Neuronal stem cell (in vitro differentiated cells): ENCODE data around the gene RSU1.

Source experiments
- DNase-seq: peaks from one replicate; pipeline ENCODE4 v3.0.0-alpha.2; 2013; ENCODE audit warnings: low spot score
- H2AFZ ChIP-seq: one replicate; pipeline ENCODE4 v1.6.1; 2013; ENCODE audit warnings: mild to moderate bottlenecking, low read length, inconsistent platforms
- H2AK5ac ChIP-seq: 2 replicates; pipeline ENCODE4 v1.6.1; 2013; ENCODE audit warnings: low read depth, mild to moderate bottlenecking, inconsistent platforms, low read length, moderate library complexity, mixed read lengths
- H2BK120ac ChIP-seq: 2 replicates; pipeline ENCODE4 v1.6.1; 2013; ENCODE audit warnings: low read depth, mild to moderate bottlenecking, inconsistent platforms, low read length, moderate library complexity, mixed read lengths
- H2BK12ac ChIP-seq: one replicate; pipeline ENCODE4 v1.6.1; 2013; ENCODE audit warnings: low read length, inconsistent platforms
- H2BK15ac ChIP-seq: 2 replicates; pipeline ENCODE4 v1.6.1; 2013; ENCODE audit warnings: mild to moderate bottlenecking, low read length, inconsistent platforms, mixed read lengths
- H2BK5ac ChIP-seq: one replicate; pipeline ENCODE4 v1.6.1; 2013; ENCODE audit warnings: inconsistent platforms, mild to moderate bottlenecking, low read length, moderate library complexity
- H3K14ac ChIP-seq: one replicate; pipeline ENCODE4 v1.6.1; 2013; ENCODE audit warnings: low read length, inconsistent platforms
- H3K18ac ChIP-seq: 2 replicates; pipeline ENCODE4 v1.6.1; 2013; ENCODE audit warnings: low read length, inconsistent platforms
- H3K23ac ChIP-seq: 2 replicates; pipeline ENCODE4 v1.6.1; 2013; ENCODE audit warnings: low read depth, mild to moderate bottlenecking, mixed read lengths, low read length, inconsistent platforms; ENCODE audit not compliant: poor library complexity
- H3K27ac ChIP-seq: replicated peaks from 3 replicates; pipeline ENCODE4 v1.5.1; 2013; ENCODE audit warnings: low read length, inconsistent platforms
- H3K27me3 ChIP-seq, 3 experiments: 2 replicates each; pipeline ENCODE4 v1.6.1; 2013; ENCODE audit warnings: low read length in 3 of 3, mild to moderate bottlenecking in 2 of 3, inconsistent platforms in 1 of 3, low read depth in 1 of 3, mixed read lengths in 1 of 3, moderate library complexity in 1 of 3; ENCODE audit not compliant: control insufficient read depth in 3 of 3, insufficient read depth in 3 of 3
- H3K36me3 ChIP-seq, 2 donors: replicated peaks in 1 of 2; 2 replicates each; pipeline ENCODE4 v1.6.1; 2013; ENCODE audit warnings: low read length in 2 of 2; ENCODE audit not compliant: control insufficient read depth in 2 of 2, insufficient read depth in 2 of 2
- H3K4ac ChIP-seq: 2 replicates; pipeline ENCODE4 v1.6.1; 2013; ENCODE audit warnings: inconsistent platforms, mild to moderate bottlenecking, low read length, moderate library complexity
- H3K4me1 ChIP-seq, 2 donors: 1 replicate in 1 of 2; 2 replicates in 1 of 2; pipeline ENCODE4 v1.6.1; 2013; ENCODE audit warnings: low read length in 2 of 2, low read depth in 1 of 2; ENCODE audit not compliant: control insufficient read depth in 2 of 2, insufficient read depth in 1 of 2
- H3K4me2 ChIP-seq: one replicate; pipeline ENCODE4 v1.6.1; 2013; ENCODE audit warnings: mild to moderate bottlenecking, low read length, inconsistent platforms; ENCODE audit not compliant: insufficient read depth, poor library complexity, severe bottlenecking
- H3K4me3 ChIP-seq, 2 donors: 2 replicates each; pipeline ENCODE4 v1.5.1; 2013; ENCODE audit warnings: low read length in 2 of 2, mild to moderate bottlenecking in 2 of 2, inconsistent platforms in 1 of 2, moderate library complexity in 1 of 2
- H3K79me1 ChIP-seq: one replicate; pipeline ENCODE4 v1.6.1; 2013; ENCODE audit warnings: low read depth, mild to moderate bottlenecking, inconsistent platforms, low read length, moderate library complexity
- H3K9ac ChIP-seq: one replicate; pipeline ENCODE4 v1.6.1; 2013; ENCODE audit warnings: mild to moderate bottlenecking, low read depth, low read length, inconsistent platforms; ENCODE audit not compliant: poor library complexity
- H3K9me3 ChIP-seq, 2 donors: replicated peaks in 1 of 2; 2 replicates each; pipeline versions ENCODE3 to v1.6.1; 2013; ENCODE audit warnings: low read length in 2 of 2, mild to moderate bottlenecking in 2 of 2, inconsistent platforms in 1 of 2, low read depth in 1 of 2, mixed read lengths in 1 of 2, moderate library complexity in 1 of 2; ENCODE audit not compliant: control insufficient read depth in 2 of 2, insufficient read depth in 1 of 2
- H4K8ac ChIP-seq: one replicate; pipeline ENCODE4 v1.6.1; 2013; ENCODE audit warnings: low read depth, mild to moderate bottlenecking, inconsistent platforms, low read length, moderate library complexity
- H4K91ac ChIP-seq: one replicate; pipeline ENCODE4 v1.6.1; 2013; ENCODE audit warnings: low read length, low read depth, mild to moderate bottlenecking, inconsistent platforms; ENCODE audit not compliant: poor library complexity
- WGBS, 2 donors: extraction: QIAGEN DNeasy Blood & Tissue Kit; methylation state at CpG; one replicate each; pipeline ENCODE4 v1.1.7; 2013; ENCODE audit warnings: missing lambda C conversion rate in 2 of 2, mixed read lengths in 1 of 2; ENCODE audit not compliant: insufficient read length in 2 of 2, insufficient replicate concordance in 1 of 2; ENCODE audit errors: extremely low coverage in 2 of 2; 5-methylcytosine and 5-hydroxymethylcytosine counted together

RSU1 gene

DNA sequence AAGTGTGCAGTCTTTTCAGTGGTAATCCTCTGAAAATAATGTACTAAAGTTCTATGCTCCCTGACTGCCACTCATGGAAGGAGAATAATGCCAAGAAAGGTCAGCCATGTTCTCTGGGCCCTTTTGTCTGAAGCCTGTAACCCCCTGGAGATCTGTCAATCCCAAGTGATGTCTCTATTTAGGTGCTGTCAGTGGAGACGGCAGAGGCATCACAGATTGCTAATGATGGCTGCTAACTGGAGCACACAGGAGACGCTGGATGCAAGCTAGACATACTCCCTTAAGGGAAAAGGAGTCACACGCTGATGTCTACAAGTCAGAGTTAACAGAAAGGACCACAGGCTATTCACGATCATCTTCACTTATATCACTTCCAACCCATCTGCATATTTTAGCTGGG is 118.8 kb downstream of the RSU1 start:
- Histone ChIP-seq H2AFZ (no peak overlapping the region), H3K14ac (no peak overlapping the region), H2BK15ac (no peak overlapping the region), H3K9ac (no peak overlapping the region), H3K4me1 (peaks cover 13 to 15% of the 10 kb centered on the region in 2 donors), H3K4me2 (no peak overlapping the region), H3K27me3 (peaks cover 0 to 71% (median 0%) of the 10 kb centered on the region in 3 experiments), H3K27ac (peak overlapping the region; percentile 57), H3K4ac (no peak overlapping the region), H2BK120ac (no peak overlapping the region), H3K9me3 (peaks cover 0 to 31% of the 10 kb centered on the region in 2 donors), H3K79me1 (no peaks in the 10 kb centered on the region), H4K8ac (no peak overlapping the region), H2BK12ac (no peak overlapping the region), H3K36me3 (no peaks in the 10 kb centered on the region), H3K18ac (no peak overlapping the region), H3K4me3 (no peak overlapping the region), H4K91ac (no peak overlapping the region), H2AK5ac (no peak overlapping the region), H3K23ac (no peak overlapping the region), H2BK5ac (no peak overlapping the region)
- no peak for DNase-seq
- WGBS, 2 donors = no CpG with 5 or more reads among the region's 4 CpGs

DNA sequence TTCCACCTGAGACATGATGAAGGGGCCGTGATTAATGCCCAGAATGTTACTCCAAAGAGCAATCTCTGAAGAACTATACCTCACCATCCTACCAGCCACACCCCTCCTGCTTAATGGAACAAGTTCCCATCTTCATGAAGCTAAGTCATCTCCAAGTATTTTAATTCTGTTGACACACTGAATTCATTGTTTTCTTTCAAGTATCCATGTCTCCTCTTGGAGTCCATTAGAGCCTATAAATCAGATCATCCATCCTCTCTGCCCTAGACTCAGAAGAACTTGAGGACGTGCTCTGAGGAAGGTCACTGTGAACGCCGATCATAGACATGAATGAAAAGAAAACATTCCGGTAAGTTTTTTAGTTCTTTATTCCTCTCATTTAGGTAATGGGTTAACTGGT is 126.8 kb downstream of the RSU1 start:
- Histone ChIP-seq H3K27ac (no peak overlapping the region), H3K36me3 (no peaks in the 10 kb centered on the region), H3K14ac (no peak overlapping the region), H3K4ac (no peak overlapping the region), H2BK120ac (no peak overlapping the region), H3K27me3 (peaks cover 0 to 6% (median 0%) of the 10 kb centered on the region in 3 experiments), H3K18ac (no peak overlapping the region), H4K8ac (no peak overlapping the region), H3K23ac (no peak overlapping the region), H2AFZ (no peak overlapping the region), H3K9me3 (no peaks in the 10 kb centered on the region), H3K9ac (no peak overlapping the region), H2BK5ac (no peak overlapping the region), H3K4me2 (no peak overlapping the region), H2BK15ac (no peak overlapping the region), H4K91ac (no peak overlapping the region), H2AK5ac (no peak overlapping the region), H3K79me1 (no peaks in the 10 kb centered on the region), H3K4me3 (no peak overlapping the region), H2BK12ac (no peak overlapping the region), H3K4me1 (no peaks in the 10 kb centered on the region)
- no peak for DNase-seq
- no CpG with 5 or more reads among the region's 5 CpGs for WGBS, 2 donors

DNA sequence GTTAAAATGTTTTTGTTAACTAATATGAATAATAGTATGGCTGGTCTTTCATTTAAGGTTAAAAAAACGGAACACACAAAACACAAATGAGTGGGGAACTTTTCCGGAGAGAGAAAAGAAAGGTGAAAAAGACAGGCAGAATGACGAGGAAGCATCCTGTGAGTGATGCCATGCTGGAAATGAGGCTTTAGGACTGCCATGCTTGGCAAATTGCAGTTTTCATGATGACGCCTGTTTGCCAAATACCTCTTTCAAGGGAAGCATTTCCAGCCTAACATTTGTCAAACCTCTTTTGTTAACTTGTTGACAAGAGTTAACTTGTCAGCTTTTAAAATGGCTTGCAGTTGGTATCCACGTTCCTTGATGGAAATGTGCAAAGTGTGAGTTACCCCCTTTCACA is 127.5 kb downstream of the RSU1 start:
- no peak overlapping the region for H4K8ac ChIP-seq
- no peak overlapping the region for H2BK12ac ChIP-seq
- H3K27me3 ChIP-seq = no peaks in the 10 kb centered on the region
- no peaks in the 10 kb centered on the region for H3K36me3 ChIP-seq
- H3K4me3 ChIP-seq = no peak overlapping the region
- no CpG with 5 or more reads among the region's 5 CpGs for WGBS, 2 donors
- no peak overlapping the region for H3K18ac ChIP-seq
- no peak overlapping the region for H3K9ac ChIP-seq
- H3K9me3 ChIP-seq = no peaks in the 10 kb centered on the region
- H2AK5ac ChIP-seq = no peak overlapping the region
- no peak overlapping the region for H3K23ac ChIP-seq
- no peak overlapping the region for H2BK15ac ChIP-seq
- H2AFZ ChIP-seq = no peak overlapping the region
- DNase-seq = no peak
- no peak overlapping the region for H2BK5ac ChIP-seq
- H3K4ac ChIP-seq = no peak overlapping the region
- H2BK120ac ChIP-seq = no peak overlapping the region
- H3K14ac ChIP-seq = no peak overlapping the region
- no peak overlapping the region for H3K27ac ChIP-seq
- H3K4me1 ChIP-seq = no peaks in the 10 kb centered on the region
- H4K91ac ChIP-seq = no peak overlapping the region
- H3K79me1 ChIP-seq = no peaks in the 10 kb centered on the region
- no peak overlapping the region for H3K4me2 ChIP-seq

DNA sequence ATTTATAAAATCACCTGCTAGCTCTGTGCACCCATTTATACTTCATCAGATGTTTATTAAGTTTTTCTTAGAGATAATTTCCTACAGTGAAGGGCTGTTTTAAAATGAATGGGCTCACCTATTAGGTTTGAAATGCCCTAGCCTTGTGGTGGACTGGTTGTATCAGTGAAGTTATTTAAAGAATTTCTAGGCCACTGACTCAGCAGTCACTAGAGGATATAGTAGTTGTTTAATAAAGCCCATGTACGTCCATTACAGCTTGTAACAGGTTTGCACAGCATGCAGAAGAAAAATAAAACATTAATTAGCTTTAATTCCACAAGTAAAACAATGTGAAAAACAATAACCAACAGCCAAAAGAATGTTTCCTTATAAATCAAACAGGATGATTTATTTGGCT is 128.0 kb downstream of the RSU1 start:
- Histone ChIP-seq H2BK120ac (no peak overlapping the region), H3K14ac (no peak overlapping the region), H3K36me3 (no peaks in the 10 kb centered on the region), H3K4me2 (no peak overlapping the region), H3K23ac (no peak overlapping the region), H2BK5ac (no peak overlapping the region), H3K27ac (no peak overlapping the region), H4K91ac (no peak overlapping the region), H3K9ac (no peak overlapping the region), H2AFZ (no peak overlapping the region), H3K4me3 (no peak overlapping the region), H3K9me3 (no peaks in the 10 kb centered on the region), H2BK12ac (no peak overlapping the region), H4K8ac (no peak overlapping the region), H3K27me3 (no peaks in the 10 kb centered on the region), H3K4ac (no peak overlapping the region), H3K18ac (no peak overlapping the region), H3K79me1 (no peaks in the 10 kb centered on the region), H2BK15ac (no peak overlapping the region), H3K4me1 (no peaks in the 10 kb centered on the region), H2AK5ac (no peak overlapping the region)
- no peak for DNase-seq
- no CpG with 5 or more reads among the region's 1 CpG for WGBS, 2 donors
